HG03039 (cell line): Measurements from ENCODE around the gene TTYH1.

ENCODE experiments used
- ATAC-seq: cut with Tn5 transposase; IDR thresholded peaks from one replicate; pipeline ENCODE4 v1.9.1; 2021; ENCODE audit warnings: mild to moderate bottlenecking, moderate library complexity; ENCODE audit not compliant: unreplicated experiment

TTYH1 gene

DNA sequence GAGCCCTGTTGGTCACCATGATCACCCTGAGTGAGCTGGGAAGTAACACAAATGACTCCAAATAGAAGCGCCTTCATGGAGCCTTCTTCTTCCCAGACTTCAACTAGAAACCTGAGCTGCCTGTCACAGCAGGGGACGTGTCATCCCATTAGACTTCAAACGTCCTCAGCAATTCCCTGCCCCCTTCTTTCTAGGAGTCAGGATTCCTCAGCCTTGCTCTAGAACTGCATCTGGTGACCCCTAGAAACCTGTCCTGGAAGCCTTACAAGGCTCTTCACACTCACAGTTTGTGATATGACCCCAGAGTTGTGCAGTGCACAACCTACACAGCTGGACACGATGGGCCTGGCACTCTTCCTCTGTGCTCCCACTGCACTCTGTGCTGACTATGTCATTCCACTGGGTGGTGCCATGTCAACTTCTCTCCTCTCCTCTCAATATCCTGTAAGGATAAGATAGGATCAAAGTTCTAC is 23.6 kb upstream of the TTYH1 start:
- ATAC-seq = no peak

DNA sequence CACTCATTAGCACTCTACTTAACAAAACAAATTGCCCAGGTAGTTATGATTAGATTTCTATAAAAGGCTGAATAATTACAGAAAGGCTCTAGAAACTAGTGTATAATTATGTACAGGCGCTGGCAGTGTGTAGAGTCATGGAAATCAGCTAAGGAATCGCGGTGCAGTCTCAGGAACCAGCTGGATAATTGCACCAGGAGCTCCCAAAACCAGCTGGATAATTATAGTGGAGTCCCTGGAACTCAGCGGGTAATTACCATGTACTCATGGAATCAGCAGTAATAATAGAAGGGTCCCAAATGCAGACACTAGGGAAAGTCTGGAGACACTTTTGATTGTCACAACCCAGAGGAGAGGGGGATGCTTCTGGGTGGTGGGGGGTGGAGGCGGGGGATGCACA is 23.2 kb upstream of the TTYH1 start:
- no peak for ATAC-seq

DNA sequence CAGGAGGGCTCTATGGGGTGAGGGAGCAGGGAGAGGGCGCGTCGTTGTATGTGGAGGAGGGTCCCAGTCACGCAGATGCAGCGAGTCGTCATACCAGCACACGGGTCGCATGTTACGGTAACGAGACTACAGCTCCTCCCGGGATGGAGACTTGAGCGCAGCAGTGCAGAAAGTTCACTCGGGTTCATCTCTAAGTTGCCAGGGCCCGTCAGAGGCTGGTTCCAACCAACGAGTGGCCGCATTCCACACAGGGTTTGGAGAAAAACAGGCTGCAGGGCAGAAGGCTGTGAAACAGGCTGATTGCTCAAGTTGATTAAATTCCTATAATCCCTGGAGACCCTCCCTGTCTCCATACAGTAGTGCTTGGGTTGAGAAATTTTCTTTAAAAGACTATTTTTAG is 21.9 kb upstream of the TTYH1 start:
- no peak for ATAC-seq

DNA sequence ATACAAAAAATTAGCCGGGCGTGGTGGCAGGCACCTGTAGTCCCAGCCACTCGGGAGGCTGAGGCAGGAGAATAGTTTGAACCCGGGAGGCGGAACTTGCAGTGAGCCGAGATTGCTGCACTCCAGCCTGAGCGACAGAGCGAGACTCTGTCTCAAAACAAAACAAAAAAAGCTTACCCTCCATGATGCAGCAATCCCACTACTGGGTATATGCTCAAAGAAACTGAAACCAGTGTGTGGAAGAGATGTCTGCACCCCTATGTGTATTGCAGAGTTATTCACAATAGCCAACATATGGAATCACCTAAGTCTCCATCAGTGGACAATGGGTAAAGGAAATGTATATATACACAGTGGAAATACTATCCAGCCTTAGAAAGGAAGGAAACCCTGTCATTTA is 19.6 kb upstream of the TTYH1 start:
- ATAC-seq = no peak

DNA sequence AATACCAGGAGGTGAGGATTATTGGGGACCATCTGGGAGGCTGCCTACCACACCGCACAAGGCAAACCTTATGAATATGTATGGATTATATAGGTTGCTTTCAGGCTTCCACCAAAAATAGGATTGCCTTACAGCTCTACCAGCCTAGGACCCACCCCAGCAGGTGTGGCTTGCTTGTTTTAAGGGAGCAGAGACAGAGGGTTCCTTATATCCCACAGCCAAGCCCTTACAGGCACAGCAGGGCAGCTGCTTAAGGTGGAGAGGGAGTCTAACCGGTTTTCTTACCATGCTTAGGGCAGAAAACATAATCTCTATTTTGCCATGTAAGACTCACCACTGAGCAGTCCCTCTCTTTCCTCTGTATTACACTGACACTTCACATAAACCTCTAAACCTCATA is 16.1 kb upstream of the TTYH1 start:
- no peak for ATAC-seq

DNA sequence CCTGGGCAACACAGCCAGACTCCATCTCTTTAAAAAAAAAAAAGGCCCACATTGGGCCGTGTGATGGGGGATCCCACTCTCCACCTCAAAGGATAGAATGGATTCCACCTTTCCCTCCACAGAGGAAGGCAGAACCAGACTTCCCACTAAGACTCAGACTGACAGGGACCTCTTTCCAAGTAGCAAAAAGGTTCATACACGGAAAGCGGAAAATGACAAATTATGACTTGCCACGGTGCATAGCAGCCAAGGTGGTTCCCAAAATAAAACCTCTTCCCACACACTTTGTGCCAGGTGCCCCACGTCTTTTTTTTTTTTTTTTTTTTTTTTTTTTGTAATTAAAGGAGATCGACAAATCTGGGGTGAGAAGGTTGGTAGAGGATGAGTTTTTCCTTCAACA is 14.4 kb upstream of the TTYH1 start:
- ATAC-seq = no peak

DNA sequence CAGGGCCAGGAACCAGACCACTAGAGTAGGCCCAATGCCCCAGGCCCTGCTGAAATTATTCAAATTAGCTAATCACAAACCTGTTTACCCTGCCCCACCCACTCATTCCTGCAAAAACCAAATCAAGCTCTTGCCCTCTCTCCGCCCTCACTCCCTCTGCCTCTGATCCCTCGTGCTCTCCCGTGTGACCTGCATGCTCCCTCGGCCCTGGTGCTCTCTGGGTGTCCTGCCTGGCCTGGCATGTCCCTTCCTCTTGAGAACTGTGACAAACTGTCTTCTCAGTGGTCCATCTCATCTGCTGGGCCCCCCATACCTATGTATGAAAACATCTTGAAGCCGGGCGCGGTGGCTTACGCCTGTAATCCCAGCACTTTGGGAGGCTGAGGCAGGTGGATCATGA is 12.2 kb upstream of the TTYH1 start:
- no peak for ATAC-seq

DNA sequence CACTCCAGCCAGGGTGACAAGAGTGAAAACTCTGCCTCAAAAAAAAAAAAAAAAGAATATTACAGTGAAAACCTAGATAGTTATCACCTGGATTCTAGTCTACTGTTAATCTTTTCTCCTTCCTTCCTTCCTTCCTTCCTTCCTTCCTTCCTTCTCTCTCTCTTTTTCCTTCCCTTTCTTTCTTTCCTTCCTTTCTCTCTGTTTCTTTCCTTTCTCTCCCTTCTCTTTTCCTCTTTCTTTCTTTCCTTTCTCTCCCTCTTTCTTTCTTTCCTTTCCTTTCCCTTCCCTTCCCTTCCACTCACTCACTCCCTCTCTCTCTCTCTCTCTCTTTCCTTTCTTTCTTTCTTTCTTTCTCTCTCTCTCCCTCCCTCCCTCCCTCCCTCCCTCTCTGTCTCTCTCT is 9.6 kb upstream of the TTYH1 start:
- ATAC-seq = no peak

DNA sequence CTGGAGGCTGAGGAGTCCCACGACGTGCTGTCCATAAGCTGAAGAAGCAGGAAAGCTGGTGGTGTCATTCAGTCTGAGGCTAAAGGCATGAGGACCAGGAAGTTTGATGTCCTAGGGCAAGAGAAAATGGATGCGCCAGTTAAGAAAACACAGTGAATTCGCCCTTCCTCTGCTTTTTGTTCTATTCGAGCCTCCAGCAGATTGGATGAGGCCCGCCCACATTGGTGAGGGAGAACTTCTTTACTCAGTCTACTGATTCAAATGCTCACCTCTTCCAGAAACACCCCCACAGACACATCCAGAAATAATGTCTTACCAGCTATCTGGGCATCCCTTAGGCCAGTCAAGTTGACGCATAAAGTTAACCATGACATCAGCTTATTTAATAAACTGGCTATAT is 7.5 kb upstream of the TTYH1 start:
- ATAC-seq = no peak

DNA sequence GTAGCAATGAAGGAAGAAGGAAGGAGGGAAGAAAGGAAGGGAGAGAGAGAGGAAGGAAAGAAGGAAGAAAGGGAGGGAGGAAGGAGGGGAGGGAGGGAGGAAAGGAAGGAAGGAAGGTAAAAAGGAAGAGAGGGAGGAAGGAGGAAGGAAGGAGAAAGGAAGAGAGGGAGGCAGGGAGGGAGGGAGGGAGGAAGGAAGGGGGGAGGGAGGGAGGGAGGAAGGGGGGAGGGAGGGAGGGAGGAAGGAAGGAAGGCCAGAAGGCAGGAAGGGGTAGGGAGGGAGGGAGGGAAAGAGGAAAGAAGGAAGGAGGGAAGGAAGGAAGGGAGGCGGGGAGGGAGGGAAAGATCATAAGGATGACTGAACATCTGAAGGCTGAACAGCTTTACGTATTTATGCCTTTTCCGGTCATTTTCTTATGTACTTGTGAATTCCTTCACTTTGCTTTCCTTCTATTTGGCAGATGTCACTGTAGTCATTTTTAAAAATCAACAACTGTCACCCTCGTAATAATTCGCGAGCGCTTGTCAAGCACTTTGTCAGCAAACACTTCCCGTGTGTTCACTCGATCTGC is 6.7 kb upstream of the TTYH1 start:
- ATAC-seq = no peak

DNA sequence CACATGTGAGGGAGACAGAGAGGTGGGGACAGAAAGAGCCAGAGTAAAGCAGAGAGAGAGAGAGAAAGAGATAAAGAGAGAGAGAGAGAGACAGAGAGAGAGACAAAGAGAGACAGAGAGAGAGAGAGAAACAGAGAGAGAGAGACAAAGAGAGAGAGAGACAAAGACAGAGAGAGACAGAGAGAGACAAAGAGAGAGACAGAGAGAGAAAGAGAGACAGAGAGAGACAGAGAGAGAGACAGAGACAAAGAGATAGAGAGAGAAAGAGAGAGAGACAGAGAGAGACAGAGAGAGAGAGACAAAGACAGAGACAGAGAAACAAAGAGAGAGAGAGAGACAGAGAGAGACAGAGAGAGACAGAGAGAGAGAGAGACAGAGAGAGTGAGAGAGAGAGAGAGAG is 4.2 kb upstream of the TTYH1 start:
- ATAC-seq = no peak

DNA sequence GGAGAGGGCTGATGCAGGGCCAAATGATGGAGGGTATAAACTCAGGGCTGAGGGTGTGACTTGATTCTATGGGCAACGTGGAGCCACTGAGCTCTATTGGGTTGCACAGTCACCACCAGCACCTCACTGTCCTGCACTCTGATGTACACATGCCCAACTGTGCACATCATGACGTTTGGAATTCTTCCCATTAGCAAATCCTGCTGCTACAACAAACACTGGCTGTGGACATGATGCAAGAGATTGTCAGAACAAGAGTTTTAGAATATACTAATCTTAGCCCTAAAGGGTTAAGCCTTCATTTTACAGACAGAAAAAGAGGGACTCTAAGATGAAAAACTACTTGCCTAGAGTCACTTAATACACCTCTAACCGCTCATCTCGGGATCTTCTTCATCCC is 2.4 kb upstream of the TTYH1 start:
- no peak for ATAC-seq

DNA sequence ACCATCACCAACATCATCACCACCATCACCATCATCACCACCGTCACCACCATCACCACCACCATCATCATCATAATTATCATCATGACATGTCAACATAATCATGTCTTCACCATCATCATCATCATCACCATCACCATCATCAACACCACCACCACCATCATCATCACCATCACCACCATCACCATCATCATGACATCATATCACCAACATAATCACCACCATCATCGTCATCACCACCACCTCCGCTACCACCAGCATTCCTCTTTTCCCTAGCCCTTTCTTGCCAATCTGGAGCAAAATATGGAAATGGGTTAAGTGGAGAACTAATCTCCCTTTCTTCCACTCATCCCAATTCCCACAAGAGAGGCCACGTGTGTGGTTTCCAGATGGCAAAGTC is 1.1 kb upstream of the TTYH1 start:
- ATAC-seq = no peak

DNA sequence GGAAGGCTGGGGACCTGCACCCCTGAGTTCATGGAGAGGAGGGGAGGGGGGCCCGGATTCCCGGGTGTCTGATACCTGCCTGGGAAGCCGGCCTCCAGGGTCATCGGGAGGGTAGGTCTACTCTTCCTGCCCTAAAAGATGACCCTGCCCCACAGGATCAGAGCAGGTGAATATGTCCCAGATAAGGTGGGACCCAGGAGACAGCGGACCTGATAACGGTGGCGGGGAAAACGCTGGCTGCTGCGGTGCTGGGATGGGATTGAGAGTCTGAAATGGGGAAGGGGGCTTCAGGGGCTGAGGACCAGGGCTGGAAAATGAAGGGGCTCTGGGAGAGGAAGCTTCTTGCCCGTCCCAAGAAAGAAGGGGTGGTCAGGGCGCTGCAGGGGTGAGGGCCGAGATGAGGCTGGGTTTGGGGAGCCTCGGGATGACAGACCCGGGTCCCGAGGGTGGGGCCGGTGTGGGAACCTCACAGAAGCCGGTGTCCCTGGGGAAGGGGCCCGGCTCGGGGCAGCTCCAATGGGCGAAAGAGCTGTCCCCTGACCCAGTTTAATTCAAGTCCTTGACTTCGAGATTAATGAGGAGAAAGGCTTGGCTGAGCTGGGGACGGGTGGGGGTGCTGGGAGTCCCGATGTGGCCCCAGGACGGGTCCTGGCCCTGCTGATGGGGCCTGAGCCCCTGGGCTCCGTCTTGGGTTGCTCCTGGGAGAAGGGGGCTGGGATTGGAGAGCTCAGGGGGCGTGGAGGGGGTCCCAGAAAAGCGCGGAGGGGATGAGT is 823 bp downstream of the TTYH1 start:
- no peak for ATAC-seq

DNA sequence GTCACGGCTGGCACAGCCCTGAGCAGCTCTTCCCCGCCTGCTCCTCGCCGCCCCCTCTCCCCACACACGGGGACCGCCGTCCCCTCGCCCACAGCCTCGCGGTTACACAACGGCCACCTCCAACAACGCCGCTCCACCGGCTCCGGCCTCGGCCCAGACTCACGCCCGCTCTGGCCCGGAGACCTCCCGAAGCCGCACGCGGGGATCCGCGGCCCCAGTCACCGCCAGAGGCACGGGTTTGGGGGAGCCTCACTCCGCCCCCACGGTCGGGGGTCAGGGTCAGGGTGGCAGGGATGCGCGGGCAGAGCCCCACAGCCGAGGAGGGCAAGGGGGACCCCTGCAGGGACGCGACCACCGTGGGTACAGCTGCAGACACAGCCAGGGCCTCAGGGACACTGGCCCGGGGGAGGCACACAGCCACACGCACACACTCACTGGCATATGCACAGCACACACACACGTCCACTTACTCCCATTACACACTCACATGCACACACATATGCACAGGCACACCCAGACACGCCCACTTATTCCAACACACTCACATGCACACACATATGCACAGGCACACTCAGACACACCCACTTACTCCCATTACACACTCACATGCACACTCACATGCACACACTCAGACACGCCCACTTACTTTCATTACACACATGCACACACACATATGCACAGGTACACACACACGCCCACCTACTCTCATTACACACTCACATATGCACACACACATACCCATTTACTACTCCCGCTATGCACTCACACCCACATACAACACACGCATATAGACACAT is 1.6 kb downstream of the TTYH1 start:
- ATAC-seq = no peak

DNA sequence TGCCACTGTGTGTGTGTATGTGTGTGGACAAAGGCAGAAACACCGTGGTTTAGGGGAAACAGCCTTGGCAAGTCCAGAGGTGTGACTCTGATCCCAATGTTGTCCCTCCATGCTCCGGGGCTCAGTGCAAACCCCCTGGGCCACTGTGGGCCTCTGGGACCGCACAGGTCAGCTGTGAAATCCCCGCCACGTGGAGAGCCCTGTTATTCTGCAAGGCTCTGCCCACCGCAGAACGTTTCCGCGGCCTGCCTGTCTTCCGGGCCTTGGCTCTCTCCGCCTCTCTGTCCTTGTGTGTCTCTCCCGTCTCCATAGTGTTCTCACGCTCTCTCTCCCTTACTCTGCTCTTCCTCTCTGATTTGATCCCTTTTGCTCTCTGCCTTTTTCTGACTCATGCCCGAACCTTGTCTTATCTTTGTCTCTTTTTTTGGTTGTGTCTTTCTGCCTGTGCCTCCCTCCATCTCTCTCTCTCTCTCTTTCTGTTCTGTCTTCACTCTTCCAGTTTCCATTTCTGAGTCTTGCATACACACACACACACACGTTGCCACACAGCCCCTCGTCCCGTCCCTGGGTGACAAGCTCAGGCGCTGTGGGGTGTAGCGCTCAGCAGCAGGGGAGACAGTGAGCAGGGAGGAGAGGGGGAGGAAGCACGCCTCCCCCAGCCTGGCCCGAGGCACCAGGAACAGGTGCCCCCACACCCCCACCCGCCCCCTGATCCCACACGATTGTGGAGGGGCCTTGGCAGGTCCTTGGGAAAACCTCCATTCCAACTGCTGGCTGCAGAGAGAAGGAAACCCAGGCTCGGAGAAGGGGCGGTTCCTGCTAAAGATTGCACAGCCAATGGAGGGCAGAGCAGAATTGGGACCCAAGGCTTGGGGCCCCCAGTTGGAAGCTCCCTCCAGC is 3.0 kb downstream of the TTYH1 start:
- ATAC-seq = no peak

DNA sequence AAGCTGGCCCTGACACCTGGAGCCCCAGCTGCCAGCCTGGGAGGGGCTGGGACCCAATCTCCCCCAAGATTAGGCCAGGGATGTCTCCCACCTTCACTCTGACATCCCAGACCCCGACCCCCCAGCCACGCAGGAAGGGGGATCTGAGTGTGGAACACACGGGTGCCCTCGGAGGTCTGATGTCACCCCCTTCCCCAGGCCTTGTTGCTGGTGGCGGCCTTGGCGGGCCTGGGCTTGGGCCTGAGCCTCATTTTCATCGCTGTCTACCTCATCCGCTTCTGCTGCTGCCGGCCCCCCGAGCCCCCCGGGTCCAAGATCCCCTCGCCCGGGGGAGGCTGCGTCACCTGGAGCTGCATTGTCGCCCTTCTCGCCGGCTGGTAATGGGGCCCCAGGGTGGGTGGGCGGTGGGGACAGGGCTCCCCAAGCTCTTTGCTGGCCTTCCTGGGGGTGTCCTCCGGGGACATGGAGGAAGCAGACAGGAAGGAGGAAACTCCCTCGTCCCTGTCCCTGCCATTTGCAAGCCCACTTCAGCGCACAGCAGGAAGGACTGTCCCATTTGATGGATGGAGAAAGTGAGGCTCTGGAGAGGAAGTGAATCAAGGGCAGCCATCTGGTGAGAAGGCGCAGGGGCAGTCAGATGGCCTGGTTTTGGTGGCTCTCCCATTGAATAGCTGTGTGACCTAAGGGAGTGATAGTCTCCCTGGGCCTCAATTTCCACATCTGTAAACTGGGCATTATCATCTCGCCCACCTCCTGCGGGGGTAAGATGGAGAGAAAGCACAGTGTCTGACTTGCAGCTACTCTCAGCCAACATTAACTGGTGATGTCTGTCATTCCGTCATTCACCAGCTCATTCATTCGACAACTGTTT is 3.9 kb downstream of the TTYH1 start:
- ATAC-seq = no peak

DNA sequence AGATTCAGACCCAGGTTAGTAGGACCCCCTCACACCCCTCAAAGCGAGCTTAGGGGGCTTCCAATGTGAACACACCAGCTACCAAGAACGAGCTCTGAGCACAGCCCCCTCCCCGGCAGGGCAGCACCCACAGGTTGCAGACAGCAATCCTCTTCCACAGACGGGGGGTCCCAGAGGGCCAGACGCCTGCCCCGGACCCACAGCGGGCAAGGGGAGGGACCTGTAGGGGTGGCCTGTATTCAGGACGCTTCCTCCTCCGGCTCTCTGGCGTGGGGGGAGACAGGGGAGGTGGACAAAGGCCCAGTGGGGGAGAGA is 4.8 kb downstream of the TTYH1 start:
- ATAC-seq = no peak

DNA sequence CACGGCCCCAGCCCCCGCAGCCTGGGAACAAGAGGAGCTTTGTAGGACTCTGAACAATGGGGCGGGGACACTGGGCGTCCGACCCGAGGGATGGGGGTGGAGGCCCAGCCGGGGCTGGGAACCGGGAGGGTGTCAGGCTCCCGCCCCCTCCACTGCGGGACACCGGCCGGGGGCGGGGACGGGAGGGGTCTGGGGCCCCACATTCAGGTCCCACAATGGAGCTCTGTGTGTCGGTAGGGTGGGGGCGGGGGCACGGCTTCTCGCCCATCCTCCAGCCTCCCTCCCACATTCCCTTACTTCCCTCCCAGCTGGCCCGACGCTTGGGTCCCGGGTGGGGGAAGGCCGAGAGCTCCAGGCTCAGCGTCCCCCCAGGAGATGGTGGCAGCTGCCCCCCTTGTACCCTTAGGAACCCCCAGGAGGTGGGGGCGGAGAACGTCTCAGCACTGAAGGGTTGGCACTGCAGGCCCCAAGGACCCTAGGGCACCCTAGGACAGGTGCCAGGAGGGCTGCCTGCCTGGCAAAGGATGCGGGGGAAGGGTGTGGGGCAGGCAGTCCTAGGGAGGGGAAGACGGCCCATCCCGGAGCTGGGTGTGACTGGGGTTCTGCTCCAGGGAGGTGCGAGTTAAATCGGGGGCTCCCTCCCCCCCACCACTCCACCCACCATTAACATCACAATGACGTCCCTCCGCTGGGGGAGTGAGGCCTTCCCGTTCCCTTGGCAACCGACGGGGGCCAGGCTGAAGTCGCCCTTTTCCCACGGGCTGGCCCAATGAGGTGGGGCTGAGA is 5.3 kb downstream of the TTYH1 start:
- no peak for ATAC-seq

DNA sequence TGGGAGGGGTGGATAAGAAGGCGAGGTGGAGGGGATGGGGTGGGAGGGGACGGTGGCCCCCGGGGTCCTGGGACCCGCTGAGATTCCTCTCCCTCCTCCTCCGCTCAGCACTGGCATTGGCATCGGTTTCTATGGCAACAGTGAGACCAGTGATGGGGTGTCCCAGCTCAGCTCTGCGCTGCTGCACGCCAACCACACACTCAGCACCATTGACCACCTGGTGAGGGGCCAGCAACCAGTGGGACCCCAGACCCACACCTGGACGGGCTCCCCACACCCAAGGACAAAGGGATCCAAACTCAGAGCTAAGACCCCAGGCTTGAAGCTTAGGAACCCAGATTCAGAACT is 5.9 kb downstream of the TTYH1 start:
- ATAC-seq = no peak
